Esophagus squamous epithelium (tissue), 5 donors: ENCODE measurements around the gene ZNF10. TPM values are rescaled to one million over a fixed set of nuclear protein-coding genes. Genes with fewer than 3 reads are reported as not detected.

Source experiments
- DNase-seq: peaks from one replicate; lab custom pipeline; 2025; lab: John Stamatoyannopoulos, UW
- H3K27ac ChIP-seq, 4 donors: fragments of 200-600 bp; sonication (generic); one replicate each; pipeline ENCODE4 v1.5.1; 2016 to 2019; ENCODE audit warnings: mild to moderate bottlenecking in 1 of 4
- H3K27me3 ChIP-seq, 4 donors: fragments of 200-600 bp; sonication (generic); 1 replicate in 3 of 4; 2 replicates in 1 of 4; pipeline versions ENCODE4 v1.5.1 to v1.6.0; 2017 to 2021; ENCODE audit warnings: antibody characterized with exemption in 1 of 4
- H3K36me3 ChIP-seq, 3 donors: fragments of 200-600 bp; sonication (generic); one replicate each; pipeline ENCODE4 v1.5.1; 2016 to 2019
- H3K4me1 ChIP-seq, 3 donors: fragments of 200-600 bp; sonication (generic); one replicate each; pipeline ENCODE4 v1.5.1; 2017 to 2019
- H3K4me3 ChIP-seq, 4 donors: fragments of 200-600 bp; sonication (generic); 1 replicate in 3 of 4; 2 replicates in 1 of 4; pipeline ENCODE4 v1.5.1; 2016 to 2019; ENCODE audit warnings: mild to moderate bottlenecking in 2 of 4, moderate library complexity in 1 of 4
- H3K9me3 ChIP-seq, 3 donors: fragments of 200-600 bp; sonication (generic); one replicate each; pipeline ENCODE4 v1.5.1; 2016 to 2019
- POLR2A ChIP-seq, 4 donors: fragments of 450-650 bp; IDR thresholded peaks; one replicate each; pipeline ENCODE4 v1.6.1; 2017; ENCODE audit warnings: antibody characterized with exemption in 4 of 4, mild to moderate bottlenecking in 4 of 4, moderate library complexity in 3 of 4
- WGBS, 2 donors: methylation state at CpG; one replicate each; pipeline ENCODE4 v1.1.5; 2018; 5-methylcytosine and 5-hydroxymethylcytosine counted together
- intact Hi-C: fragments of 100-400 bp; cut with DNase I; formaldehyde crosslinking; loops from one replicate; pipeline ENCODE4 v1.15.0; 2022
- total RNA-seq, 4 donors: library from RNA; depleted of rRNA; stranded (reverse); fragments of >200 nt; gene quantifications; one replicate each; pipeline ENCODE4 v1.1.0, GENCODE V29; 2016
- TF ChIP-seq, protein P1 (sequence below), 6 experiments: fragments of 450-650 bp in 4 of 6; fragments of 200-600 bp in 2 of 6; sonication (generic) in 2 of 6; IDR thresholded peaks; one replicate each; pipeline ENCODE4 v1.5.1; 2016 to 2019; ENCODE audit warnings: antibody characterized with exemption in 6 of 6, mild to moderate bottlenecking in 4 of 6, moderate library complexity in 4 of 6
- donor health status: DM: yes; HTN: yes; CAD: no.

ZNF10 gene
- total RNA-seq, 4 donors from 2014 or later, result 2.2 to 5.9 (median 4.1) TPM

DNA sequence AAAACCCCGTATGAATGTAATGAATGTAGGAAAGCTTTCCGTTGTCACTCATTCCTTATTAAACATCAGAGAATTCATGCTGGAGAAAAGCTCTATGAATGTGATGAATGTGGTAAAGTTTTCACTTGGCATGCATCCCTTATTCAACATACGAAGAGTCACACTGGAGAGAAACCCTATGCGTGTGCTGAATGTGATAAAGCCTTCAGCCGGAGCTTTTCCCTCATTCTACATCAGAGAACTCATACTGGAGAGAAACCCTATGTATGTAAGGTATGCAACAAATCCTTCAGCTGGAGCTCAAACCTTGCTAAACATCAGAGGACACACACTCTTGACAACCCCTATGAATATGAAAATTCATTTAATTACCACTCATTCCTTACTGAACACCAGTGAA, 24.2 kb upstream of the ZNF10 start:
- TF ChIP-seq POLR2A (IDR thresholded peaks at IDR 0.05), result no peak
- TF ChIP-seq, protein P1, sequence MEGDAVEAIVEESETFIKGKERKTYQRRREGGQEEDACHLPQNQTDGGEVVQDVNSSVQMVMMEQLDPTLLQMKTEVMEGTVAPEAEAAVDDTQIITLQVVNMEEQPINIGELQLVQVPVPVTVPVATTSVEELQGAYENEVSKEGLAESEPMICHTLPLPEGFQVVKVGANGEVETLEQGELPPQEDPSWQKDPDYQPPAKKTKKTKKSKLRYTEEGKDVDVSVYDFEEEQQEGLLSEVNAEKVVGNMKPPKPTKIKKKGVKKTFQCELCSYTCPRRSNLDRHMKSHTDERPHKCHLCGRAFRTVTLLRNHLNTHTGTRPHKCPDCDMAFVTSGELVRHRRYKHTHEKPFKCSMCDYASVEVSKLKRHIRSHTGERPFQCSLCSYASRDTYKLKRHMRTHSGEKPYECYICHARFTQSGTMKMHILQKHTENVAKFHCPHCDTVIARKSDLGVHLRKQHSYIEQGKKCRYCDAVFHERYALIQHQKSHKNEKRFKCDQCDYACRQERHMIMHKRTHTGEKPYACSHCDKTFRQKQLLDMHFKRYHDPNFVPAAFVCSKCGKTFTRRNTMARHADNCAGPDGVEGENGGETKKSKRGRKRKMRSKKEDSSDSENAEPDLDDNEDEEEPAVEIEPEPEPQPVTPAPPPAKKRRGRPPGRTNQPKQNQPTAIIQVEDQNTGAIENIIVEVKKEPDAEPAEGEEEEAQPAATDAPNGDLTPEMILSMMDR (IDR thresholded peaks at IDR 0.05), result no peak
- intact Hi-C loops, result no loop called here
- peak overlapping the region in 1 of 4 donors; percentile 29 for H3K4me3 ChIP-seq
- H3K27me3 ChIP-seq, result no peaks in the 10 kb centered on the region
- WGBS, 2 donors, result 93 to 97% methylated on average over 5 of the region's 5 CpGs
- H3K4me1 ChIP-seq, result no peaks in the 10 kb centered on the region
- no peak overlapping the region for H3K27ac ChIP-seq
- no peak for DNase-seq
- peaks cover 30 to 100% (median 99%) of the 10 kb centered on the region in 3 donors for H3K9me3 ChIP-seq
- peaks cover 13 to 93% (median 21%) of the 10 kb centered on the region in 3 donors for H3K36me3 ChIP-seq

DNA sequence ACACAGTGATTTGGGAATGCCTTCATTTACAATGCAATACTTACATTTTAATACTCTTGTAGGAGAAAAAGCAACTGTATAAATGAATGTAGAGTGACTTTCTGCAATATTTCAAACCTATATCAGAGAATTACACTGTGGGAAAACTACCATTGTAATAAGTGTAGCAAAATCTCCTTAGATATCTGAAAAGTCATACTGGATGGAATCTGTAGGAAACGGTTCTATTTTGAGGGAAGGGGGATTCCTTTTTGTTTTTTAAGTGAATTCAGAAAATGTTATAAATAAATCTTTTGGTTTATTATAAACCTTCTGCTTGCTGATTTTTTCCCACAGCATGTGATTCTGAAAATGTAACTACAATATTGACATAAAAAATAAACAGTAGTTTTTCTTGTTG, 23.3 kb upstream of the ZNF10 start:
- TF ChIP-seq, protein P1 (IDR thresholded peaks at IDR 0.05), result no peak
- no peak for TF ChIP-seq POLR2A (IDR thresholded peaks at IDR 0.05)
- intact Hi-C loops, result no loop called here
- DNase-seq, result no peak
- Histone ChIP-seq H3K27ac (no peak overlapping the region), H3K36me3 (peaks cover 13 to 85% (median 21%) of the 10 kb centered on the region in 3 donors), H3K4me1 (no peaks in the 10 kb centered on the region), H3K4me3 (no peak overlapping the region), H3K9me3 (peaks cover 32 to 100% (median 99%) of the 10 kb centered on the region in 3 donors), H3K27me3 (no peaks in the 10 kb centered on the region)
- 79 to 100% methylated on average over 1 of the region's 1 CpG for whole genome bisulfite sequencing, 2 donors

DNA sequence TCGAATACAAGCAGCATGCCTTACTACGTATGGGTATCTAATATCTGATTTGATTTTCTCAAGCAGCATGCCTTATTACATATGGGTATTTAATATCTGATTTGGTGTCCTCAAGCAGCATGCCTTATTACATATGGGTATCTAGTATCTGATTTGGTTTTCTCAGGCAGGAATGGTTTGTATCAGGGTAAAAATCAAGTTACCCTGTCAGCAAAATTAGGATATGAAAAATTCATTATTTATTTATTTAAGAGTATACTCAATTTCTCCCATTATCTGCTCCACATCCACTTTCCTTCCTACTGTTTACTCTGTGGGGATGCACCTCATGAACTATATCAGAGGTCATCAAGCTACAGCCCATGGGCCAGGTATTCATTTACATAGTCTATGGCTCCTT, 22.3 kb upstream of the ZNF10 start:
- Histone ChIP-seq H3K27ac (no peak overlapping the region), H3K27me3 (no peaks in the 10 kb centered on the region), H3K9me3 (peaks cover 32 to 99% (median 96%) of the 10 kb centered on the region in 3 donors), H3K36me3 (peaks cover 13 to 78% (median 21%) of the 10 kb centered on the region in 3 donors), H3K4me3 (no peak overlapping the region), H3K4me1 (no peaks in the 10 kb centered on the region)
- no peak for TF ChIP-seq POLR2A (IDR thresholded peaks at IDR 0.05)
- TF ChIP-seq, protein P1 (IDR thresholded peaks at IDR 0.05), result no peak
- DNase-seq, result no peak
- 94 to 100% methylated on average over 2 of the region's 2 CpGs for WGBS, 2 donors
- intact Hi-C loops, result no loop called here

DNA sequence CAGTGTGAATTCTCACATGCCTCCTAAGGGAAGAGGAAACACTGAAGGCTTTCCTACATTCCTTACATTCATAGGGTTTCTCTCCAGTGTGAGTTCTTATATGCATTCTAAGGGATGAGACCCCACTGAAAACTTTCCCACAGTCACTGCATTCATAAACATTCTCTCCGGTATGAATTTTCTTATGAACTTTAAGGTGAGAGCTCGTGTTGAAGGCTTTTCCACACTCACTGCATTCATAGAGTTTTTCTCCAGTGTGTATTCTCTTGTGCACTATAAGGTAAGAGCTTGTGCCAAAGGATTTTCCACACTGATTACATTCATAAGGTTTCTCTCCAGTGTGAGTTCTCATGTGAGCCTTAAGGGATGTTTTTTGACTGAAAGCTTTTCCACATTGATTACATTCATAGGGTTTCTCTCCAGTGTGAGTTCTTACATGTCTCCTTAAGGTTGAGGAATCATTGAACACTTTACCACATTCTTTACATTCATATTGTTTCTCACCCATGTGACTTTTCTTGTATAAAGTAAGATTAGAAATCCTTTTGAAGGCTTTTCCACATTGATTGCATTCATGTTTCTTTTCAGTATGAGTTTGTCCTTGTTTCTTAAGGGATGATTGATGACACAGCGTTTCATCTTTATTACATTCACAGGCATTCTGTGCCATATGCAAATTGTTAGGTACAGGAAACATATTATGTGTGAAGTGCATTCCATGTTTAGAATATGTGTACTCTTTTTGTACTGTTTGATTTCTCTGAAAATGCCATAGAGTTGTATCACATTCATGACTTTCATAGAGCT, 9.8 kb upstream of the ZNF10 start:
- Histone ChIP-seq H3K4me1 (no peaks in the 10 kb centered on the region), H3K4me3 (no peak overlapping the region), H3K9me3 (peaks cover 30 to 100% (median 100%) of the 10 kb centered on the region in 3 donors), H3K27ac (no peak overlapping the region), H3K36me3 (peaks cover 0 to 94% (median 6%) of the 10 kb centered on the region in 3 donors), H3K27me3 (no peaks in the 10 kb centered on the region)
- 84 to 92% methylated on average over 3 of the region's 3 CpGs for WGBS, 2 donors
- TF ChIP-seq, protein P1 (IDR thresholded peaks at IDR 0.05), result no peak
- TF ChIP-seq POLR2A (IDR thresholded peaks at IDR 0.05), result no peak
- intact Hi-C loops, result no loop called here
- DNase-seq, result no peak

DNA sequence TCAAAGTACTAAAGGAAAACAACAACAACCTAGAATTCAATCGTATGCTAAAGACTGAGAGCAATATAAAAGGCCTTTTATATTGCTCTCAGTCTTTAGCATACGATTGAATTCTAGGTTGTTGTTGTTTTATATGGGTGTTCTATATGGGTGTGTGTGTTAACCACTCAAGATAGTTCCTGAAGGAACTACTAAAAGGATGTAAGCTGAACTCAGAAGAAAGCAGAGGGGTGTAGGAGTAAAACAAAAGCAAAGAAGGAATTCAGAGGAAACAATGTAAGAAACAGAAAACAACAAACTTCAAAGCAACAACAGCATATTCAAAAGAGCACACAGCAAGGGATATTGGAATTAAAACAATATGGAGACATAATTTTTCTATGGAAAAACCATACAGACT, 5.8 kb upstream of the ZNF10 start:
- Histone ChIP-seq H3K4me1 (peaks cover 0 to 7% (median 0%) of the 10 kb centered on the region in 3 donors), H3K4me3 (no peak overlapping the region), H3K36me3 (peaks cover 0 to 88% (median 10%) of the 10 kb centered on the region in 3 donors), H3K27me3 (no peaks in the 10 kb centered on the region), H3K9me3 (peaks cover 15 to 96% (median 95%) of the 10 kb centered on the region in 3 donors), H3K27ac (no peak overlapping the region)
- 92% methylated on average over 2 of the region's 2 CpGs for WGBS, 2 donors
- TF ChIP-seq, protein P1 (IDR thresholded peaks at IDR 0.05), result no peak
- TF ChIP-seq POLR2A (IDR thresholded peaks at IDR 0.05), result no peak
- DNase-seq, result no peak
- intact Hi-C loops, result no loop called here
